Endodermal cell (in vitro differentiated cells): ENCODE results near the gene ZNF136. TPM values are rescaled to one million over a fixed set of nuclear protein-coding genes. Genes with fewer than 3 reads are reported as not detected.

ENCODE experiments used
- DNase-seq: peaks from one replicate; pipeline ENCODE4 v3.0.0-alpha.2; 2017
- H3K27ac ChIP-seq: 2 replicates; pipeline ENCODE4 v1.5.1; 2013; ENCODE audit warnings: mild to moderate bottlenecking, low read depth, low read length, moderate library complexity
- H3K27me3 ChIP-seq: 2 replicates; pipeline ENCODE4 v1.6.1; 2013; ENCODE audit warnings: mild to moderate bottlenecking, low read length, moderate library complexity; ENCODE audit not compliant: insufficient read depth, control insufficient read depth, poor library complexity, severe bottlenecking
- H3K36me3 ChIP-seq: 2 replicates; pipeline ENCODE4 v1.7.0; 2013; ENCODE audit warnings: mild to moderate bottlenecking, low read length, moderate library complexity; ENCODE audit not compliant: control insufficient read depth, insufficient read depth
- H3K4me1 ChIP-seq: one replicate; pipeline ENCODE4 v1.7.0; 2013; ENCODE audit warnings: low read length; ENCODE audit not compliant: control insufficient read depth, insufficient read depth
- H3K4me3 ChIP-seq: 2 replicates; pipeline ENCODE4 v1.5.1; 2013; ENCODE audit warnings: mild to moderate bottlenecking, low read length, moderate library complexity
- H3K9ac ChIP-seq: 2 replicates; pipeline ENCODE4 v1.6.1; 2013; ENCODE audit warnings: mild to moderate bottlenecking, low read length, moderate library complexity; ENCODE audit not compliant: poor library complexity, severe bottlenecking; ENCODE audit errors: extremely low read depth
- H3K9me3 ChIP-seq: 2 replicates; pipeline ENCODE4 v1.6.1; 2013; ENCODE audit warnings: mild to moderate bottlenecking, low read length, moderate library complexity; ENCODE audit not compliant: control insufficient read depth
- H3K27ac Mint-ChIP-seq: 2 replicates; pipeline ENCODE4 v1.8.0; 2020; ENCODE audit warnings: mixed read lengths
- H3K27me3 Mint-ChIP-seq: 2 replicates; pipeline ENCODE4 v1.8.0; 2021; ENCODE audit warnings: mild to moderate bottlenecking, mixed read lengths; ENCODE audit not compliant: insufficient read depth
- H3K36me3 Mint-ChIP-seq: 2 replicates; pipeline ENCODE4 v1.8.0; 2020; ENCODE audit warnings: low read depth, mixed read lengths
- H3K4me1 Mint-ChIP-seq: 2 replicates; pipeline ENCODE4 v1.8.0; 2020; ENCODE audit warnings: mixed read lengths
- H3K4me3 Mint-ChIP-seq: 2 replicates; pipeline ENCODE4 v1.8.0; 2020; ENCODE audit warnings: mild to moderate bottlenecking, moderate library complexity, mixed read lengths
- H3K9me3 Mint-ChIP-seq: 2 replicates; pipeline ENCODE4 v1.8.0; 2020; ENCODE audit warnings: mild to moderate bottlenecking, mixed read lengths
- CTCF ChIP-seq: fragments of 200-600 bp; sonication (generic); conservative IDR thresholded peaks from 2 replicates; pipeline ENCODE4 v1.5.0; 2021; ENCODE audit warnings: antibody characterized with exemption, mild to moderate bottlenecking
- WGBS, 2 experiments: methylation state at CpG; one replicate each; pipeline versions ENCODE4 v1.1.5 to v1.1.7; 2013; ENCODE audit warnings: missing lambda C conversion rate in 2 of 2, mixed read lengths in 1 of 2; ENCODE audit not compliant: insufficient coverage in 1 of 2, insufficient read length in 1 of 2; 5-methylcytosine and 5-hydroxymethylcytosine counted together
- total RNA-seq, 2 donors: library from RNA; stranded (reverse); fragmentation: NEBNext Ultra II Directional in 1 of 2; extraction: Animal tissue kit (Norgen Biotek cat#: 25700) in 1 of 2; gene quantifications; 2 replicates in 1 of 2; 3 replicates in 1 of 2; pipeline ENCODE4 v1.2.1, GENCODE V29; 2021

Gene ZNF136
- total RNA-seq, 2 donors from 2014 or later = 9.2 to 16.2 TPM

DNA sequence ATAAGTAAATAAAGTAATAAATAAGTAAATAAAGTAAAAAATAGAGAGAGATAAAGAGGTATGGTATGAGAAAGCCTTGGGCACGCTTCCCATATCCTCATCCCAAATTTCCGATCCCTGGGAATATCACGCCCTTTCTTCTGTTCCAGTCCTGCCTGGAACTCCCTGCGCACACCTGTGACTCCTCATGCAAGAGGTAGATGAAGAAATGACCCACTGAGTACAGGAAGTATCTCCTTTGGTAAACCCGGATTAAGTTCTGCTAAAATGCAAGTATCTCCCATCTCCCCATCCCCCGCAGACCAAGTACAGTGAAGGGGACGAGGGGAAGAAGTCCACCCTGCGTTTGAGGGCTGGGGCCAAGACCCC, 399 bp upstream of the ZNF136 start:
- Mint-ChIP-seq H3K27me3 (peaks cover 2% of the 10 kb centered on the region), H3K4me1 (peaks cover 4% of the 10 kb centered on the region), H3K4me3 (peak overlapping the region; percentile 68), H3K27ac (no peak overlapping the region), H3K36me3 (peaks cover 12% of the 10 kb centered on the region), H3K9me3 (peaks cover 5% of the 10 kb centered on the region)
- H3K36me3 ChIP-seq = no peaks in the 10 kb centered on the region
- TF ChIP-seq CTCF = no peak
- H3K27ac ChIP-seq = no peak overlapping the region
- WGBS, 2 experiments = 0 to 40% methylated on average over 1 to 8 of the region's 8 CpGs
- H3K27me3 ChIP-seq = no peaks in the 10 kb centered on the region
- no peak overlapping the region for H3K9ac ChIP-seq
- H3K4me3 ChIP-seq = peak overlapping the region; percentile 84
- H3K4me1 ChIP-seq = no peaks in the 10 kb centered on the region
- DNase-seq = no peak
- no peaks in the 10 kb centered on the region for H3K9me3 ChIP-seq

DNA sequence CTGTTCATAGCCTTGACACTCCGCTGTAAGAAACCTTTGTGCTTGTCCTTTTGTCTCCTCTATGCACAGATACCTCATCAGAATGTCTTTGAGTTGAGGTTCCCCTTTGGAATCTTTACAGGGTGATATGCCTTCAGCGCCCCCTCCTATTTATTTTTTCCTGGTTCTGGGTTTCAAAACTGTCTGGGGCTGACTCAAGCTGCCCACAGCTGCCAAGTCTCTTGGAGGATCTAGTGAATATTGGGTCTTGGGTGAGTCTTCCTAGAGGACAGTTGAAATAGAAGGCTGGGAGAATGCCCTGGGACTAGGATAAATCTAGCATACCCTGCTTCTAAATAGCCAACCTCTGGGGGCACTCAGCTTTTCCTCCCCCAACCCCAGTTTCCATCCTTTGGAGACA, 930 bp downstream of the ZNF136 start:
- H3K4me3 Mint-ChIP-seq = peak overlapping the region; percentile 68
- peaks cover 2% of the 10 kb centered on the region for H3K27me3 Mint-ChIP-seq
- no peaks in the 10 kb centered on the region for H3K9me3 ChIP-seq
- no peak for TF ChIP-seq CTCF
- no peaks in the 10 kb centered on the region for H3K27me3 ChIP-seq
- peak overlapping the region; percentile 72 for H3K27ac Mint-ChIP-seq
- peaks cover 6% of the 10 kb centered on the region for H3K36me3 ChIP-seq
- H3K27ac ChIP-seq = no peak overlapping the region
- WGBS, 2 experiments = 20 to 22% methylated on average over 1 to 2 of the region's 2 CpGs
- H3K9me3 Mint-ChIP-seq = no peaks in the 10 kb centered on the region
- peak overlapping the region; percentile 84 for H3K4me3 ChIP-seq
- H3K4me1 ChIP-seq = no peaks in the 10 kb centered on the region
- peak overlapping the region; percentile 92 for H3K9ac ChIP-seq
- H3K4me1 Mint-ChIP-seq = peaks cover 4% of the 10 kb centered on the region
- peaks cover 16% of the 10 kb centered on the region for H3K36me3 Mint-ChIP-seq
- no peak for DNase-seq

DNA sequence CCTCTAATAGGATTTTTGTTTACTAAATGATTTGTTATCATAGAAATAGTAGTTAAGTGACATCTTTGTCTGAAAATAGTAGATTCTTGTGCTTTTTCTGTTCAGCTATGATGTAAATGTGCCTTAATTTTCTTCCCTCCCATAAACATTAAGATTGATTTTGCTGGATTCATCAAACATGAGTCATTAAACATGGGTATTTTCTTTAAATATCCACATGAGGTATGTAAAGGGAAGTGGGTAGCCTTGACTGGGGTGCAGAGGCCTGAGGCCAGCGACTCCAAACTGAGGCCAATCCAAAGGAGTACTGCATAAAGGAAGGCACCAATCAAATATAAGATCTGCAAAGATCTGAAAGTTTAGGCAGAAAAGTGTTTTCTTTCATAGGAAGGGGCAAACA, 3.7 kb downstream of the ZNF136 start:
- Histone ChIP-seq H3K27ac (no peak overlapping the region), H3K27me3 (no peaks in the 10 kb centered on the region), H3K4me3 (no peak overlapping the region), H3K4me1 (no peaks in the 10 kb centered on the region), H3K9me3 (no peaks in the 10 kb centered on the region), H3K36me3 (peaks cover 21% of the 10 kb centered on the region), H3K9ac (no peak overlapping the region)
- peaks cover 4% of the 10 kb centered on the region for H3K4me1 Mint-ChIP-seq
- no peaks in the 10 kb centered on the region for H3K27me3 Mint-ChIP-seq
- DNase-seq = no peak
- H3K4me3 Mint-ChIP-seq = no peak overlapping the region
- H3K36me3 Mint-ChIP-seq = peaks cover 33% of the 10 kb centered on the region
- H3K9me3 Mint-ChIP-seq = no peaks in the 10 kb centered on the region
- H3K27ac Mint-ChIP-seq = no peak overlapping the region
- WGBS, 2 experiments = 97 to 100% methylated on average over 1 of the region's 1 CpG
- TF ChIP-seq CTCF = no peak
